ENCODE results near the gene MTHFD1. TPM values are rescaled to one million over a fixed set of nuclear protein-coding genes. Genes with fewer than 3 reads are reported as not detected.

Gene MTHFD1
- total and polyA plus RNA-seq, 12 donors = 34.5 to 85.2 (median 66.0) TPM

GRCh38 chr14:64434528-64434927, 46.4 kb downstream of the MTHFD1 start:
- Histone ChIP-seq H3K36me3 (peaks cover 0 to 98% (median 11%) of the 10 kb centered on the region in 9 donors), H3K27ac (no peak overlapping the region), H3K4me3 (no peak overlapping the region), H3K9me3 (no peaks in the 10 kb centered on the region), H3K4me1 (peaks cover 0 to 9% (median 0%) of the 10 kb centered on the region in 9 donors), H3K27me3 (no peaks in the 10 kb centered on the region)
- ATAC-seq (no peak), DNase-seq (no peak)
- WGBS, 2 donors = 58 to 66% methylated on average over 3 of the region's 3 CpGs
- intact Hi-C loops (cut with DNase I) = loop anchor here in 4 of 10 donors (5.0 to 10.0 kb wide), 4 partner anchors 43 to 203 kb away; no protein-coding TSS in a partner anchor
- no peak for TF ChIP-seq CTCF (IDR thresholded peaks at IDR 0.05)

GRCh38 chr14:64438181-64438841, 50.2 kb downstream of the MTHFD1 start:
- intact Hi-C loops (cut with DNase I) = loop anchor here in 2 of 10 donors (5.0 to 10.0 kb wide), 2 partner anchors 39 to 196 kb away; no protein-coding TSS in a partner anchor
- TF ChIP-seq CTCF (IDR thresholded peaks at IDR 0.05) = no peak
- WGBS, 2 donors = 78 to 81% methylated on average over 3 of the region's 3 CpGs
- no peak for ATAC-seq
- DNase-seq = no peak
- no peak overlapping the region for H3K27ac ChIP-seq
- no peaks in the 10 kb centered on the region for H3K27me3 ChIP-seq
- peaks cover 0 to 95% (median 15%) of the 10 kb centered on the region in 9 donors for H3K36me3 ChIP-seq
- no peak overlapping the region for H3K4me3 ChIP-seq
- peaks cover 0 to 14% (median 10%) of the 10 kb centered on the region in 9 donors for H3K4me1 ChIP-seq
- H3K9me3 ChIP-seq = no peaks in the 10 kb centered on the region

GRCh38 chr14:64439141-64439540, 51.0 kb downstream of the MTHFD1 start:
- intact Hi-C loops (cut with DNase I) = loop anchor here in 2 of 10 donors (5.0 to 10.0 kb wide), 2 partner anchors 38 to 196 kb away; no protein-coding TSS in a partner anchor
- TF ChIP-seq CTCF (IDR thresholded peaks at IDR 0.05) = no peak
- WGBS, 2 donors = 94 to 96% methylated on average over 6 of the region's 6 CpGs
- Histone ChIP-seq H3K27me3 (no peaks in the 10 kb centered on the region), H3K36me3 (peaks cover 0 to 96% (median 14%) of the 10 kb centered on the region in 9 donors), H3K27ac (no peak overlapping the region), H3K4me1 (peaks cover 0 to 14% (median 10%) of the 10 kb centered on the region in 9 donors), H3K4me3 (no peak overlapping the region), H3K9me3 (no peaks in the 10 kb centered on the region)
- ATAC-seq (no peak), DNase-seq (no peak)

GRCh38 chr14:64440494-64440893, 52.3 kb downstream of the MTHFD1 start:
- intact Hi-C loops (cut with DNase I) = no loop called here
- 80 to 86% methylated on average over 3 of the region's 3 CpGs for WGBS, 2 donors
- no peak for TF ChIP-seq CTCF (IDR thresholded peaks at IDR 0.05)
- H3K36me3 ChIP-seq = peaks cover 0 to 94% (median 10%) of the 10 kb centered on the region in 9 donors
- no peak overlapping the region for H3K27ac ChIP-seq
- no peaks in the 10 kb centered on the region for H3K27me3 ChIP-seq
- DNase-seq (no peak), ATAC-seq (no peak)
- no peaks in the 10 kb centered on the region for H3K9me3 ChIP-seq
- no peak overlapping the region for H3K4me3 ChIP-seq
- peaks cover 3 to 21% (median 15%) of the 10 kb centered on the region in 9 donors for H3K4me1 ChIP-seq
